ENCODE measurements around the gene MYO9B.
"Not testable (repeated sequence)": the region's sequence is repeated elsewhere in the genome, so short reads cannot be mapped to it uniquely, and the experiment has no call there.

Gene MYO9B

DNA sequence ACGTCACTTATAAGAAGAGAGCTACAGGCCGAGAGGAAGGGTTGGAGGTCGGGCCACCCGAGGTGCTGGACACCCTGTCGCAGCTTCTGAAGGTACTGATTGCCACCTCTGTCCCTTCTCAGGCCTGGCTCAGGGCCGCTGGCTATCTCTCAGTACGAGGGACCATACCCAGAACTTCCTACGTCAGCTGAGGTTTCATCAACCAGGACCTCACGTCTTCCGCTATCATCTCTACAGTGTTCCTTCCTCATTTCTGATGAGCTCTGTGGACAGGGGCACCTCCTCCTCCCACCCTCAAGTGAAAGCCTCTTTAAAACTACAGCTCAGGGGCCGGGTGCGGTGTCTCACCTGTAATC lies 81.3 kb downstream of the MYO9B start:
- Histone ChIP-seq H3K4me3 (replicated peaks; ENCODE audit: low read depth, low read length) (no peak overlapping the region), H3K27me3 (replicated peaks; ENCODE audit: control insufficient read depth, insufficient read depth, low read length) (no peaks in the 10 kb centered on the region), H3K36me3 (ENCODE audit: control insufficient read depth, insufficient read depth, low read length) (peaks cover 59% of the 10 kb centered on the region)
- DNase-seq (ENCODE audit: extremely low read depth, insufficient read length): no peak
- TF ChIP-seq, protein P1, sequence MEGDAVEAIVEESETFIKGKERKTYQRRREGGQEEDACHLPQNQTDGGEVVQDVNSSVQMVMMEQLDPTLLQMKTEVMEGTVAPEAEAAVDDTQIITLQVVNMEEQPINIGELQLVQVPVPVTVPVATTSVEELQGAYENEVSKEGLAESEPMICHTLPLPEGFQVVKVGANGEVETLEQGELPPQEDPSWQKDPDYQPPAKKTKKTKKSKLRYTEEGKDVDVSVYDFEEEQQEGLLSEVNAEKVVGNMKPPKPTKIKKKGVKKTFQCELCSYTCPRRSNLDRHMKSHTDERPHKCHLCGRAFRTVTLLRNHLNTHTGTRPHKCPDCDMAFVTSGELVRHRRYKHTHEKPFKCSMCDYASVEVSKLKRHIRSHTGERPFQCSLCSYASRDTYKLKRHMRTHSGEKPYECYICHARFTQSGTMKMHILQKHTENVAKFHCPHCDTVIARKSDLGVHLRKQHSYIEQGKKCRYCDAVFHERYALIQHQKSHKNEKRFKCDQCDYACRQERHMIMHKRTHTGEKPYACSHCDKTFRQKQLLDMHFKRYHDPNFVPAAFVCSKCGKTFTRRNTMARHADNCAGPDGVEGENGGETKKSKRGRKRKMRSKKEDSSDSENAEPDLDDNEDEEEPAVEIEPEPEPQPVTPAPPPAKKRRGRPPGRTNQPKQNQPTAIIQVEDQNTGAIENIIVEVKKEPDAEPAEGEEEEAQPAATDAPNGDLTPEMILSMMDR (IDR thresholded peaks at IDR 0.05; ENCODE audit: insufficient read depth, low read length, poor library complexity, severe bottlenecking): no peak

- no peak for DNase-seq (ENCODE audit: extremely low read depth, insufficient read length)
- H3K36me3 ChIP-seq (ENCODE audit: control insufficient read depth, insufficient read depth, low read length): peaks cover 69% of the 10 kb centered on the region
Measured at GRCh38 chr19:17158584-17158983, 83.0 kb downstream of the MYO9B start.

DNA sequence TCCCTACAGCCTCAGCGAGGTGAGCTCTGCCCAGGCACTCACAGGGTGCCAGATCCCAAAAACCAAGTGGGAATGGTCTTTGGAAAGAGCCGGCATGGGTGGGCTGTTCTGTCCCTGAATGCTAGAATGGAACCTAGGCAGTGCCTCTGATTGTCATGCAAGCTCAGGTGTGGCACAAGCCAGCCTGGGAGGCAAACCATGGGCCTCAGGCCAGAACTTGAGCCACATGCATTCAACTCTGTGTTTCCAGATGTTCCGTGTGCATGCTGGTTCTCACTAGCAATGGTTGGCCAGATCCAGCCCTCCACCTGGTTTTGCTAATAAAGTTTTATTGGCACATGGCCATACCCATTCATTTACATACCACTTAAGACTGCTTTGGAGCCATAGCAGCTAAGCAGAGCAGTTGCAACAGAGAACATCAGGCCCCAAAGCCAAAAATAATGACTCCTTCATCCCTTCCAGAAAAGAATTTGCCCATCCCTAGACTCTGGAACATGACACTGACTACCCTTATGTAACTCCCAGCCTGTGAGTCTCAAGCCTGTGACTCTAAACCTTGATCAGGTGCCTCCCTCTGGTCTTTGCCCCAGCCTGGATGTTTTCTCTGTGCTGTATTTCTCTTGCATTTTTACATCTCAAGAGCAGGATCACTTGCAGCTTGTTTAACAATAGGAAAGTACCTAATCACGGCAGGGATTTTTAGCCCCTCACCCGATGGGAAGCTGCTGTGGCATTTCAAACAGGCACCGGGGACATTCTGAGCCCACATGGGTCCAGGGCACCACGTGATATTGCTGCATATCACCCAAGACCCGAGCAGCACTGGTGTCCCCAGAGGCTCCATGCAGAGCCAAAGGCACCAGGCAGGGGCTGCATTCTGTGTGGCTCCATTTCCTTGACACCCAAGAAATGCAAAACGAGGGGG lies 84.2 kb downstream of the MYO9B start:
- Histone ChIP-seq H3K27me3 (replicated peaks; ENCODE audit: control insufficient read depth, insufficient read depth, low read length) (no peaks in the 10 kb centered on the region), H3K36me3 (ENCODE audit: control insufficient read depth, insufficient read depth, low read length) (peaks cover 65% of the 10 kb centered on the region), H3K4me3 (replicated peaks; ENCODE audit: low read depth, low read length) (no peak overlapping the region)
- DNase-seq (ENCODE audit: extremely low read depth, insufficient read length): no peak
- TF ChIP-seq, protein P1 (IDR thresholded peaks at IDR 0.05; ENCODE audit: insufficient read depth, low read length, poor library complexity, severe bottlenecking): no peak

More at GRCh38 chr19:17158584-17158983, 83.0 kb downstream of the MYO9B start:
- Histone ChIP-seq H3K27me3 (replicated peaks; ENCODE audit: control insufficient read depth, insufficient read depth, low read length) (no peaks in the 10 kb centered on the region), H3K4me3 (replicated peaks; ENCODE audit: low read depth, low read length) (no peak overlapping the region)
- TF ChIP-seq, protein P1 (IDR thresholded peaks at IDR 0.05; ENCODE audit: insufficient read depth, low read length, poor library complexity, severe bottlenecking): no peak

GRCh38 chr19:17160908-17161307 lies 85.3 kb downstream of the MYO9B start:
- H3K4me3 ChIP-seq (replicated peaks; ENCODE audit: low read depth, low read length): no peak overlapping the region
- no peaks in the 10 kb centered on the region for H3K27me3 ChIP-seq (replicated peaks; ENCODE audit: control insufficient read depth, insufficient read depth, low read length)
- DNase-seq (ENCODE audit: extremely low read depth, insufficient read length): no peak
- TF ChIP-seq, protein P1 (IDR thresholded peaks at IDR 0.05; ENCODE audit: insufficient read depth, low read length, poor library complexity, severe bottlenecking): no peak
- H3K36me3 ChIP-seq (ENCODE audit: control insufficient read depth, insufficient read depth, low read length): peaks cover 63% of the 10 kb centered on the region

GRCh38 chr19:17162131-17162530 lies 86.6 kb downstream of the MYO9B start:
- DNase-seq (ENCODE audit: extremely low read depth, insufficient read length); H3K4me3 ChIP-seq (replicated peaks; ENCODE audit: low read depth, low read length); H3K27me3 ChIP-seq (replicated peaks; ENCODE audit: control insufficient read depth, insufficient read depth, low read length): not testable (repeated sequence)
- H3K36me3 ChIP-seq (ENCODE audit: control insufficient read depth, insufficient read depth, low read length): peaks cover 56% of the 10 kb centered on the region

DNA sequence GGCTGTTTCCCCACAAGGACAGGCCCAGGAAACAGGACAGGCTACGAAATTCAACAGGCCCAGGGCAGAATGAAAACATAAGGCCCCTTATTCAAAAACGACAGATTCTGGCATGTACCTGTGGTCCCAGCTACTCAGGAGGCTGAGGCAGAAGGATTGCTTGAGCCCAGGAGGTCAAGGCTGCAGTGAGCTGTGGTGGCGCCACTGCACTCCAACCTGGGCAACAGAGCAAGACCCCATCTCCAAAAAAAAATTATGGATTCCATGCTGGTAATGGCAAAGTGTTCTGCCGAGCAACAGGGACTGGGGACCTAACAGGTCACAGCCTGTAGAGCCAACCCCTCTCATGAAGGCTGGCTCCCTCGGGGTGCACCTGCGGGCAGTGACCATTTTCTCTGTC lies 87.0 kb downstream of the MYO9B start:
- H3K36me3 ChIP-seq (ENCODE audit: control insufficient read depth, insufficient read depth, low read length): peaks cover 52% of the 10 kb centered on the region
- H3K27me3 ChIP-seq (replicated peaks; ENCODE audit: control insufficient read depth, insufficient read depth, low read length): no peaks in the 10 kb centered on the region
- DNase-seq (ENCODE audit: extremely low read depth, insufficient read length): no peak
- no peak overlapping the region for H3K4me3 ChIP-seq (replicated peaks; ENCODE audit: low read depth, low read length)
- TF ChIP-seq, protein P1 (IDR thresholded peaks at IDR 0.05; ENCODE audit: insufficient read depth, low read length, poor library complexity, severe bottlenecking): no peak
